Stimulated activated CD4-positive, alpha-beta T cell treated with anti-CD3 and anti-CD28 coated beads, Interleukin-12 subunit alpha, Interleukin-12 subunit beta, amount 100 ng/mL, for 24 hours (primary cell): ENCODE measurements around the gene SLC1A2.
"Not testable (repeated sequence)": the region's sequence is repeated elsewhere in the genome, so short reads cannot be mapped to it uniquely, and the experiment has no call there.

Source experiments
- DNase-seq, 2 experiments: peaks; one replicate each; pipeline ENCODE4 v3.0.0-alpha.2; 2020; ENCODE audit warnings: low read depth in 2 of 2

SLC1A2 gene

DNA sequence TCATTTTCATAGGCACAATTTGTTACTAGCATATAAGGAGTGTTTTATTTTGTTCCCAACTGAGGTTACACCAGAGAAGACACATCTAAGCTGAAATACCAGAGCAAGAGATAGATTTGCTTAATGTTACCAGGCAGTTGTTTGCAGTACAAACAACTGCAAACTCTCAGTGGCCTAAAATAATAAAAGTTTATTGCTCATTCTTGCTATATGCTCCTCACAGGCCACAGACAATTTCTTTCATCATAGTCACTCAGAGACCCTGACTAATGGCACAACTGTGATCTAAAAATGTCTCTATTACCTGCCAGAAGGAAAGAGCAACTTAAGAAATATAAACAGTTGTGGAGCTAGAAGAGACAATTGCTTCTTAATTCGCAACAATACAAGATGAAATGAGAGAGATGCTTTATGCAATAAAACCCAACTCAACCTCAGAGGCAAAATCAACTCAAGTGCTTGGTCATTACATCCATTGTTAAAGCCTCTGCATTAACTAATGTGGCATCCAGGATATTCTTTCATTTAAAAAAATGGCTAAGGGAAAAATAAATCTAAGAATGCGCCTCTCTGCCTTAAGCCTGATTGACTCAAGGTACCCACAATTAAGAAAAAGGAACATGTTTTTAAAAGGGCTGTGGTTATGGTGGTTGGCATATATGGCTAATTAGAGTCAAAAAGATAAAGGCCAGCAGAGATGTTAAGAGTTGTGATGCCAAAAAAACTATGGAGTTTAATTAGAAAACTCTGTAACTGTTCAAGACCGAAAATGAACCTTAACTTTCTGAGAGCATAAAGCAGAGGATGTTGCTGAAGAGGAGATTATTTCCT, 176.7 kb downstream of the SLC1A2 start:
- DNase-seq, result no peak

DNA sequence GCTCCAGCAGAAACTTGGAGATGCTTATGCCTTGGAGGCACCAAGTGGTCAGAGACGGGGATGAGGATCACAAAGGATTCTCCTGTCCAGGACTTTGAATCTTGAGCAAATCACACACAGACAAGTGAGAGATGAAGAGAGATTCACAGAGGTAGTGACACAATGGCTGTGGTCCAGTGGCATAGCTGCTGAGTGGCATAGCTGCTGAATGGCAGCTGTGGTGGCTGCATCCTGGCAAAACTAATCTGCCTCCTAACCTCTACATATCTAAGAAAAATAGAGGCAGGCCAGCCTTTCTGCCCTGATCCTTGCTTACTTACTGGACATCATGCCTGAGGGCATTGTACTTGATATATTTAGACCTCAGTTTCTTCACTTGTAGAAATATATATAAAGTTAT, 177.8 kb downstream of the SLC1A2 start:
- no peak for DNase-seq

DNA sequence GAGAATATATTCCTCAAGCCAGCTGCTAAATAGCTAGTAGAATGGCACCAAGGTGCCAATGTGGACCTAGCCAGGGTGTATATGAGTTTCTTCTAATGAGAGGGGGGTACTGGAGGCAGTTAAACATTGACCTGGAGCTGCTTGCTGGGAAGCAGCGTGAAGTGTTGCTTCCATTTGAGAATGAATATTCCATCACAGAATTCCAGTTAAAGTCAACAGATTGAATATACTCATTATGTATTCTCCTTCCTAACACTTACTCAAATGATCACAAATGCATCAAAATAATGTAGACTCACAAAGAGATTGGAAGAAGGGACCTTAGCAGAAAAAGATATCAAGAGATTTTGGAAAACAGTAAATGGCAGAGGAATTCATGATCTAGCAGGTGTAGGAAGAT, 178.3 kb downstream of the SLC1A2 start:
- no peak for DNase-seq

DNA sequence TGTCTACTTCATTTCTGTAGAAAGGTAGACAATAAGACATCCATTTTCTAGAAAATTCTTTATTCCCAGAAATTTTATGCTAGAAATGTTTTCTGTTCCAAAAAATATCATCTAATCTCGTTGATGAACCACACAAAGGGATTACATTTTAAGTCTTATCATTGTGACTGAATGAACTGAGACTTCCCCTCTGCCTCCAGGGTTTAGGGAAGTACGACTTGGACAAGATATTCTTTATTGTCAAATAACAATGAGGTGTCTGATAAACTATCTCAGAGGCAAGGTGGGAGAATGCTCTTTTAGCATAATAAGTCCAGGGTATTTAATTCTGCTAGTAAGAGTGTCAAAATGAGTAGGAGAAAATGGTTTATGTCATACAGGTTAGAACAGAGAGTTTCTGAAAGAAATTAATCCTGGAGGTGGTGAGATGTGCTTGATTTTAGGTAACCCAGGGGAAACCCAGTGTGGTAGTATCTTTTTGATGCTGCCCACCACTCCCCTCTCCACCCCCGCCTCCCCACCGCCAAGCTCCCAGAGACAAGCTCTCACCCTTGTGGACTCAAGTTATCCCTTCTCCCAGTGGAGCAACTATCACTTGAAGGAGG, 179.8 kb downstream of the SLC1A2 start:
- DNase-seq, result no peak

DNA sequence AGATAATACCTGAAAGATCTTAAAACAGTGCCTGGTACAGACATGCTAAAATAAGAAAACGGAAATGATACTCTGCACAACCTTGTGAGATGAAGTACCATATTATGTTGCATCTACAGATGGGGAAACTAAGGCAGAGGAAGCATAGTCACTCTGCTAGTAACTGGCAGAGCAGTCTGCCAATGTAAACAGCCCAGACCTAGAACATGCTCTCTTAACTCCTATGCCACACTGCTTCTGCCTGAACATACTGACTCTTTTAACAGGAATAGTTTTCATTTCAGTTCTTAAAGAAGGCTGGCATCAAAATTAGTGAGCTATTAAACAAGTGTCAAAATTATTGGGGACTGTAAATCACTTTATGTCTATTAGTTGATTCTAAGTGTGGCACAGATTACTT, 180.5 kb downstream of the SLC1A2 start:
- no peak for DNase-seq

DNA sequence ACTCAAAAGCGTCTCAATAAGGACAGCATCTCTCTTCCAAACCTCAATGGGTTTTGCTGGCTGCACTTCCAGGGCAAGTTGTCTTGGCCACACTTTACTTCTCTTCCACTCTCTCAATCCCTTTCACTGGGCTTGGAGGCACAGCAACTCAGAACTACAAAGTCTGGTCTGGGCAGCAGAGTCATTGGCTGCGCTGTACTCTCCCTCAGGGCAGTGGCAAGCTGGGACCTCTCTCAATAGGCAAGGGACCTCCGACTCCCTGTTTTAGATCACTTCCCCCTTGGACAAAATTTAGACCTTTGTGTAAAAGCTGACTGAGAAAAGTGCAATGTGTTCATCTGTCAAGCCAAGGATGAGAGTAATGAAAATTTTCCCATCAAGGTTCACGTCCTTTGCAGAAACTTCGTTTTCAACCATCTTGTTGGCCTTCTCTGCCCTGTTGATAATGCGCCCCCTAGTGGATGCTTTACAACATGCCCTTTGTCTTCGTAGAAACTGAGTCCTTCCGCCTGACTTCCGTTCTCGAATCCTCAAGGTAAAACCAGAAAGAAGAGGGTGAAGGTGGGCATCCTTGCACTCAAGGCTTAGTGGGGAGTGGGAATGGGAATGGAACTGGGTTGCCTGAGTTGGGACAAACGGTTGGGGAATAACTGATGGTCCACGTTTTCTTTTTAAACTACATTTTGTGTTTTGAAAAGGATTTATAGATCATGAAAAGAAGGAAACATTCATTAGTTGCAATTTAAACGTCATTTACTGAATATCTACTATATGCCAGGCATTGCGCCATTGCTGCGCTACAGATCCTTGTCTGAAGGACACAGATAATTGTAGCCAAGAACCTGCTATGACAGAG, 181.3 kb downstream of the SLC1A2 start:
- DNase-seq, result peak in 1 of 2 experiments; percentile 37

DNA sequence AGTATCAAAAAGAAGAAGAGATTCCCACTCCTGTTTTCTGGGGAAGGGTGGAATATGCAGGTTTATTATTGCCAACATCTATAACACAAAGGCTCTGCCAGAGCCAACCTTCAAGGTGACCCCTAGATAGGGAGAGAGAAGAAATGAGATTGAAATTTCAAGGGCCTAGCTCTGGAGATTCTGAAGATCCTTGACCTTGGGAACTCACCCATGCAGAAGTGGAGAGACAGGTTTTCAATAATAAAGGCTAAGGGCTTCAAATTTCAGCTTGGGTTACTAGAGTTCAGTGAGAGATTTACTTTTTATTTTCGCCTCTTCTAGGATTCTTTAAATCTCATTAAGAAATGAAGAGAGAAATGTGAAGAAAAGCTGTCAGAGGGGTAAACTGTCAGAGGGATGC, 182.0 kb downstream of the SLC1A2 start:
- no peak for DNase-seq

DNA sequence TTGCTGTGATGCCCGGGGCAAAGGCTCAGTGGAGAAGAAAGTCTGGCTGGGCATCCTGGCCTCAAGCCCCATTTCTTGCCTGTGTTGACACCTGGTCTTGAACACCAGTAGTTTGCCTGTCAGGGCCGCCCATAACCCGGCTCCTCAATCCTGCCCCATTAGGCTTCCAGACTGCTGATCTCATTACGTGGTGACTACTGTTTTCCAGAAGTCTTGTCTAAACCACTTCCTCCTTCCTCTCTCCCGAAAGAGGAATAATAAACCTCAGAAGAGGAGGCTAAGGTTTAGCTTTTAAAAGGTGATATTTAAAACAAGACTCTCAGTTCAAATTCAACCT, 182.7 kb downstream of the SLC1A2 start:
- no peak for DNase-seq

DNA sequence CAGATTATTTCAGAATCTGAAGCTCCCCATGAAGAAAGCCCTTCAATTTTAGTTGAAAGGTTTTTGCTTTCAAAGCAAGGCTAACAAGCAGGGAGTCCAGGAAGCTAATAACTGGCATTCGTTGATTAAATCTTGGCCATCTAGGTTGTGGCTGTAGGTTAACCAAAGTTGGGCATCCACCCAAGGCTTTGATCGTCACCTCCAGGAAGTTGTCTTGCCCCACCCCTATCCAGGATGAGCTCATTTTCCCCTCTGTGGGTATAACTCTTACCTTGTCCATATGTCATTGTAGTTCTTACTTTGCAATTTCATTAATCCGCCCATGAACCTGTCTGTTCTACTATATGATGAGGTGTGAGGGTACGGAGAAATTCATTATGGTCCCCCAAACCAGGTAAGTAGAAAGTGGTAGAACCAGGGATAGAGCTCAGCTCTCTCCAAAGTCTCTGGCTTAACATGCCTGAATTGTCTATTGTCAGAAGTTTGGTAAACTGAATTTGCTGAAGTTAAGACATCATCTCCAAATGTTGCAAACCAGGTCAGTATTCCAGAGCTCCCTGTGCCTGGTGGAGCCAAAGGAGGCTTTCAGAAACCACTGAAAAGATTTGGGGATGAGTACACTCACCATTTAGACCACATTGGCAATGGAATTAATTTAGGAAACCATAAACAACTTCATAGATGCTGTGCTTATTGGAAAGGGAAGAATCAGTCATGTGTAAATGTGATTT, 183.3 kb downstream of the SLC1A2 start:
- peak in 1 of 2 experiments; percentile 34 for DNase-seq

DNA sequence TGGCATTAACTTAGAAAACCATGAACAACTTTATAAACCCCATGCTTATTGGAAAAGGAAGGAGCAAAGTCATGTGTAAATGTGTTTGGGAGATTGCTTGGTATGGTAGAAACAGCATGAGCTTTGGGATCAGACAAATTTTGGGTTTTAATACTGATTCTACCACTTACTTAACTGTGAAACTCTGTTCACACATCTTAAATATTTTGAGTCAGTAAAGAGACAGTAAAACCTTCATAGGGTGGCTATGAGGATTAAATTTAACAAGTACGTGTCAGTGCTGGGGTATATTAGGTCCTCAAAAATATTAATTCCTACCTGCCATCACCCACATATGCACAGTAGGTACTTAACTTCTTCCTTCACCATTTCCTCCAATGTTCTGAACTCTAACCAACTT, 183.9 kb downstream of the SLC1A2 start:
- no peak for DNase-seq

DNA sequence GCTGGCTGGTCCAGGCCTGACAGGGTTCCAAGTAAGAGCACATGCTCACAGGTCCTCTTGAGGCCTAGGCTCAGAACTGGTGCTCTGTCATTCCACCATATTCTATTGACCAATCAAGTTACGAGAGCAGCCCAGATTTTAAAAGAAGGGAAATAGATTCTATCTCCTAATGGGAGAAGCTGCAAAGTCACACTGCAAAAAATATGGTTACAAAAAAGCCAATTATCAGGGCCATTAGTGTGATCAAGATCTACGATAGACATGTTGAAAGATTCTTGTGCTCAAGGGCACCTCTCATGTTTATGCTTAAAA, 184.2 kb downstream of the SLC1A2 start:
- DNase-seq, result no peak

DNA sequence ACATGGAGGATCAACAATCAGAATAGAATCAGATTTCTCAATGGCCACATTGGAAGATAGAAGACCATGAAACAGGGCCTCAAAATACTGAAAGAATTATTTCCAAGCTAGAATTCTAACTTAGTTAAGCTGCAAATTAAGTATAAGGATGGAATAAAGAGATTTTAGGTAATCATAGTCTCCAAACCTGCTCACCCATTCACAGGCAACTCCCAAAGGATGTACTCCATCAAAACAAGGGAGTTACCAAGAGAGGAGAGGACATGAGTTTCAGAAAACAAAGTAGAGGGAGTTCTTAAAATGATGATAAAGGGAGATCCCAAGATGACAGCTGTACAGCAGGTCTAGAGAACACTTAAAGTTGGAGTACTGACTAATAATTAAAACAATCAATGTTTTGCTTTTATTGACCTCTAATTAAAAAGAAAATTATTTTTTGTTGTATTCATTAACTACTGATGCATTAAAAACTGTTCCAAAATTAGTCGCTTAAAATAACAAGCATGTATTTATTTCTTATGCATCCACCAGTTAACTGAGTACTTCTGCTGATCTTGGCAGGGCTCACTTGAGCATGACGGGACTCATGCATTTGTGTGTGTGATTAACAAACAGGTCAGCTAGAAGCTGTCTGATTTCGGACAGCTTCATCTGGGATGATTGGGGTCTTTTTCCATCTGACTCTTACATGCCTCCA, 184.8 kb downstream of the SLC1A2 start:
- no peak for DNase-seq

DNA sequence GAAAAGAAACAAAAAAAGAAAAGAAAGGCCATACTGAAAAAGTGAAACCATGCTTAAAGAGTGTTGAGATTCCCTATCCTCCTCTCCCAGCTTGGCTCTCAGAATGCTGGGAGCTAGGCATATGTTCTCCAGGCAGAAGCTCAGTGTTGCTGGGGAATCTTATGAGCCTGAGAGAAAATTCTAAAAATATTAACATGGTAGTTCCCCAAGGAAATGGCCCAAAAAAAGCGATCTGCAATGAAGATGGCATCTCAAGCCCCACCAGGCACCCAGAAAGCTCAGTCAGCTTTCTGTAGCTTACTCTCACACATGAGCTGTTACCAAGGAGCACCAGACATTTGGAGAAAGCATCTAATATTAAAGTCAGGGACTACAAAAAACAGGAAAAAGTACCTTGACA, 185.8 kb downstream of the SLC1A2 start:
- no peak for DNase-seq

DNA sequence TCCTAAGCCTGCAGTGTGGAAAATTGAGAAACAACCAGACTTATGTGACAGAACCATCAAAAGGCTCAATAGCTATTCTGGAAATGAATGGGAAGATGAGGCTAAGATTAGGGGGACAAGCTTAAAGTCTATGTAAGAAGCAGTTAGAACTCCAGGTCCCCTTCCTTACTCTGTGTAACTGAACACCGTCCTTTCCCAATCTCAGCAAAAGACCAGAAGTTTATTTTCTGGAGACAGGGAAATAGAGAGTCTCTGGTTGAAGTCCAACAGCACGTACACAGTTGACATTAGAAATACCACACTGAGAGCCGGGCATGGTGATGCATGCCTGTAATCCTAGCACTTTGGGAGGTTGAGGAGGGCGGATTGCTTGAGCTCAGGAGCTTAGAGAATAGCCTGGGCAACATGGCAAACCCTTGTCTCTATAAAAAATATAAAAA, 186.4 kb downstream of the SLC1A2 start:
- no peak for DNase-seq

DNA sequence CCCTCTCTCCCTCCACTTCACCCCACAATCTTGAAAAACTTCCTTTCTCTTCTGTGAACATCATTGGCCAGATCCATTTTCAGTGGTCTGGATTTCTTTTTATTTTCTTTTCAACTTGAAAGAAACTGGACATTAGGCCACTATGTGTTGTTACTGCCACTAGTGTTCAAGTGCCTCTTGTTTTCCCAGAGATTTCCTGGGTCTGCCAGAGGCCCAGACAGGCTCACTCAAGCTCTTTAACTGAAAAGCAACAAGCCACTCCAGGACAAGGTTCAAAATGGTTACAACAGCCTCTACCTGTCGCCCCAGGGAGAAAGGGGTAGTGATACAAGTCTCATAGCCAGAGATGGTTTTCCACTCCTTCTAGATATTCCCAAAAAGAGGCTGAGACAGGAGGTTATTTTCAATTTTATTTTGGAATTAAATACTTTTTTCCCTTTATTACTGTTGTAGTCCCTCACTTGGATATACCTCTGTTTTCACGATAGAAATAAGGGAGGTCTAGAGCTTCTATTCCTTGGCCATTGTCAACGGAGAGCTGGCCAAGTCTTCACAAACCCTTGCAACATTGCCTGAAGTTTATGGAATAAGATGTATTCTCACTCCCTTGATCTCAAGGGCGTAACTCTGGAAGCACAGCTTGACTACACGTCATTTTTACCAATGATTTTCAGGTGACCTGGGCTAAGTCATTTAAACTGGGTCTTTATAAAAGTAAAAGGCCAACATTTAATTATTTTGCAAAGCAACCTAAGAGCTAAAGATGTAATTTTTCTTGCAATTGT, 188.1 kb downstream of the SLC1A2 start:
- no peak for DNase-seq

DNA sequence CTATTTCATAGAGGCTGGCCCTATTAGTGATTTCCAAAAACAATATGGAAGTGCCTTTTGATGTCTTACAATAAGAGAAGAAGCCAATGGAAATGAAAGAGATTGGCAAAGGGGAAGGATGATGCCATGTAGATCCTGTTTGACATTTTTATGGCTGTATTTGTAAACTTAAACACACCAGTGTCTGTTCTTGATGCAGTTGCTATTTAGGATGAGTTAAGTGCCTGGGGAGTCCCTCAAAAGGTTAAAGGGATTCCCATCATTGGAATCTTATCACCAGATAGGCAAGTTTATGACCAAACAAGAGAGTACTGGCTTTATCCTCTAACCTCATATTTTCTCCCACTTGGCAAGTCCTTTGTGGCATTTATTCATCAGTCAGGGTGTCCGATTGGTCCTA, 189.0 kb downstream of the SLC1A2 start:
- DNase-seq, result no peak

DNA sequence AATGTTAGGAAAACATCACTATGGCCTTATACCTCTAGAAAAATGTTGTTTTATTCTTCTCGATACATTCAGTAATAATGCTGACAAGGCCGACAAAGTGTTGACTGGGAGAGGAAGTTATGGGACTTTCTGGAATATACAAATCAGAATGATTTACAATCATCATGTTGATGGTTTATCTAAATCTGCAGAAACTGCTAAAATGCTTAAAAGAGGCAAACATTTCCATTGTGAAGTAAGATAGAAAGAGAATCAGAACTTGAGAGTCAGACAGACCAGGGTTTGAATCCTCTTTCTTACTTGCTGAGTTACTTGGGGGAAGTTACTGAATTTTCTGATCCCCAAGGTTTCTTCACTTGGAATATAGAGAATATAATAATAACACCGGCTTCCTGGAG, 191.0 kb downstream of the SLC1A2 start:
- no peak for DNase-seq

DNA sequence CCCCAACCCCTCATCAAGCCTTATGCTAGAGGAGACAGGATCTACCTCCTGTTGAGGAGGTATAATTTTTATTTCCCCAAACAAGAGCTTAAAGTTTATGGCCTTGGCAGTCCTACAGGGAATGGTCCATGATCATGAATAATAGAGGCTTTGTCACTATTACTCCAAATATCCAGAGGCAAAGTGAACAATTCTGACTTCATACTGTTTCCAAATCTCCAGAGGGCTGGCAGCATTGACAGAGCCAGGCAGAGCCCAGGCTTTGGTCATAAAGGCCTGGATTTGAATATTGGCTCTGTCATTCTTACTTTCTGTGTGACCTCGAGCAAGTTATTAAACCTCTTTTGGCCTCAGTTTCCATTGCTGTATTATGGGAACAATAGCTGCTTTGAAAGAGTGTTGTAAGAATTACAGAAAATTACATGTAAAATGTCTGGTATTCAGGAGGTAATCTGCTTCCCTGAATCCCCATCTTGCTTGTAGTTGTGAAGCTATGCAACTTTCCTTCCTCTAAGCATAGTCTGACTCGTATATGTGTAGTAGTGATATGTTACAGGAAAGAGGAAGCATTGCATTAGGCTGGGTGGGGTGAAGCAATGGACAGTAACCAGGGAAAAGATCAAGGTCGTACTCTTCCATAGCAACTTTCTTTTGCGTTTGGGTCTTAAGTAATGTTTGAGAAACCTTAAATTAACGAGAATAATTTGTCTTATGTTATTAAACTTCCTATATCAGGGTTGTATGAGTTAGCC, 191.6 kb downstream of the SLC1A2 start:
- DNase-seq, result no peak

DNA sequence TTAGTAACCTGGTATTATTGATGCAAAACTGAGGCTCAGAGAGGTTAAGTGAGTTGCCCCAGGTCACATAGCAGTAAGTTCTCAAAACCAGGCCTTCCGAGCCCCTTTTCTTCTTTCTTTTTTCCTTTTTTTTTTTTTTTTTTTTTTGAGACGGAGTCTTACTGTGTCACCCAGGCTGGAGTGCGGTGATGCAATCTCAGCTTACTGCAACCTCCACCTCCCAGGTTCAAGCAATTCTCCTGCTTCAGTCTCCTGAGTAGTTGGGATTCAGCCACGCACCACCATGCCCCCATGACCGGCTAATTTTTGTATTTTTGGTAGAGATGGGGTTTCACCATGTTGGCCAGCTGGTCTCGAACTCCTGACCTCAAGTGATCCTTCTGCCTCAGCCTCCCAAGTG, 192.6 kb downstream of the SLC1A2 start:
- DNase-seq, result not testable (repeated sequence)

DNA sequence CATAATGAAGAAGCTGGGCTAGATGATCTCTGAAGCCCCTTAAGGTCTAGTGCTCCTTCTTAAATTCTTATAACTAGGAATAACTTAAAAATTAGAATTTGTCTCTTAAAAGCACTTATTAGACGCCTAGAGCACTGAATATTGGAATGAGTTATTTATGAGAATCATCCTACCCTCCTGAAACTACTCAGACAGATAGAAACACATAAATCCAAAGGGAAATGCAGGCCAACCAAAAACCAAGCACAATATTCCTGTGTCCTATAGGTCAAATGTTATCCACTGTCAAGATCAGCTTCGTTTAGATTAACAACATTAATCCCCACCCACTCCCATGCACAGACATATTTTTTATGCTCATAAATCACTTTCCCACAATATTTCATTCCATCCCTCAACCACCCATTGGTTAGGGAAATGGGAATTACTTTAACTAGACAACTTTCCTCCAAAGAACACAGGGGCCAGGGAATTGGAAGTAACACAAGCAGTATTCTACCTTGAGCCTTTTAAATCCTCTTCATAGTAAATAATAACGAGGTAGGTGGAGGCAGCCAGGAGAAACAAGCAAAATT, 193.3 kb downstream of the SLC1A2 start:
- no peak for DNase-seq
